Astrocyte of the spinal cord (primary cell): Measurements from ENCODE around the gene COG1.

Source experiments
- DNase-seq: peaks from one replicate; pipeline ENCODE4 v3.0.0; 2011; ENCODE audit warnings: low read depth, low spot score
- H3K4me3 ChIP-seq: 2 replicates; pipeline ENCODE4 v1.5.1; 2011; ENCODE audit warnings: low read depth, mild to moderate bottlenecking, low read length, moderate library complexity
- CTCF ChIP-seq: IDR thresholded peaks from 2 replicates; pipeline ENCODE4 v1.5.1; 2012; ENCODE audit warnings: low read depth, mild to moderate bottlenecking, low read length, inconsistent platforms
- in situ Hi-C: cut with HindIII; loops from 2 replicates; pipeline ENCODE4 v1.10.0; 2017; ENCODE audit warnings: low sequenced_read_pairs

Gene COG1

GRCh38 chr17:73223626-73224230, 30.9 kb downstream of the COG1 start:
- in situ Hi-C loops = no loop called here
- TF ChIP-seq CTCF = no peak
- no peak overlapping the region for H3K4me3 ChIP-seq
- no peak for DNase-seq

GRCh38 chr17:73224237-73224636, 31.4 kb downstream of the COG1 start:
- in situ Hi-C loops = no loop called here
- no peak for DNase-seq
- TF ChIP-seq CTCF = no peak

GRCh38 chr17:73224663-73225305, 31.9 kb downstream of the COG1 start:
- no peak overlapping the region for H3K4me3 ChIP-seq
- TF ChIP-seq CTCF = no peak
- in situ Hi-C loops = no loop called here
- DNase-seq = no peak

More at GRCh38 chr17:73224237-73224636, 31.4 kb downstream of the COG1 start:
- no peak overlapping the region for H3K4me3 ChIP-seq

- in situ Hi-C loops = no loop called here
- no peak for TF ChIP-seq CTCF
- no peak for DNase-seq
- H3K4me3 ChIP-seq = no peak overlapping the region
Measured at GRCh38 chr17:73226556-73227172, 33.8 kb downstream of the COG1 start.

- in situ Hi-C loops = no loop called here
- H3K4me3 ChIP-seq = no peak overlapping the region
- no peak for DNase-seq
- TF ChIP-seq CTCF = no peak
Measured at GRCh38 chr17:73227379-73227778, 34.5 kb downstream of the COG1 start.

GRCh38 chr17:73227944-73228343, 35.1 kb downstream of the COG1 start:
- in situ Hi-C loops = no loop called here
- H3K4me3 ChIP-seq = no peak overlapping the region
- DNase-seq = no peak
- TF ChIP-seq CTCF = no peak
